NOMO-1 (cell line): Measurements from ENCODE around the gene COG8.
A peak's percentile ranks its signal among the peaks of the same experiment; 100 is the strongest.
"Not testable (repeated sequence)": the region's sequence is repeated elsewhere in the genome, so short reads cannot be mapped to it uniquely, and the experiment has no call there.

ENCODE experiments used
- DNase-seq, 2 experiments: peaks; one replicate each; lab custom pipeline; 2025; ENCODE audit not compliant: unreplicated experiment in 2 of 2; lab: John Stamatoyannopoulos, UW

COG8 gene

GRCh38 chr16:69319826-69320739 is 19.3 kb downstream of the COG8 start:
- no peak for DNase-seq

- no peak for DNase-seq
Observed at GRCh38 chr16:69319381-69319780, 20.0 kb downstream of the COG8 start.

DNA sequence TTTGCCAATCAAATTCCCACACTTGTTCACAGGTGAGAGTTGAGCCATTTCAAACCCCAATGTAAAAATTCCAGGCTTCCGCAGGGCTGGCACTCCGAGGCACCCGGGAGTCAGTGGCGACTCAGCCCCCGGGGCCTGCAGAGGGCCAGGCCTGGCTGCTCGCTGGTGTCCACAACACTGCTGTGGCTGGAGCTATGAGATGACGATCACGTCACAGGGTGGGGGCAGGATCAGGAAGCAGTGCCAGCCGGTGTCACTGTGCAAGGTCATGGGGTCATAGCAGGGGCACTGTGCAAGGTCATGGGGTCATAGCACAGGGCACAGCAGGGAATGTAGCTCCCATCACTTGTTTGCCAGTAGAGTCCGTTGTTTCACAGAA is 20.5 kb downstream of the COG8 start:
- DNase-seq, result no peak

- DNase-seq, result no peak
Observed at GRCh38 chr16:69318177-69318910, 21.0 kb downstream of the COG8 start.

DNA sequence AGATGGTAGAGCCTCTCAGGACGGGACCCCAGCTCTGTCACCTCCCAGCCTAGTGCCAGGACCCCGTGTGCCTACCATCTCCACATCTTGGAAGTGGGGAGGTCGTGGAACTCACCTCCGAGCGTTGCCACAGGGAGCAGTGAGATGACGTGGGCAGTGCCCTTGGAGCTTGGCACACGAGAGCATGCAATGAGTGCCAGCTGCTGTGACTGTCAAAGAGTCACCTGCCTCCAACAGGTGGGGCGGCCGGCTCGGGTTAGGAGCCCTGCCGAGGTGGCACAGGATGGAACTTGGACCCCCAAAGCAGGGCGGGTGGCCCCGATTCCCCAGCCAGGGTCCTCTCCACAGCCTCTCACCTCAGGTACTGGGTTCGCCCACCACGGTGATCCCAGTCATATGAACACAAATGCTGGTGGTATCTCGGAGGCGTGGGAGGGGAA is 22.7 kb downstream of the COG8 start:
- no peak for DNase-seq

DNA sequence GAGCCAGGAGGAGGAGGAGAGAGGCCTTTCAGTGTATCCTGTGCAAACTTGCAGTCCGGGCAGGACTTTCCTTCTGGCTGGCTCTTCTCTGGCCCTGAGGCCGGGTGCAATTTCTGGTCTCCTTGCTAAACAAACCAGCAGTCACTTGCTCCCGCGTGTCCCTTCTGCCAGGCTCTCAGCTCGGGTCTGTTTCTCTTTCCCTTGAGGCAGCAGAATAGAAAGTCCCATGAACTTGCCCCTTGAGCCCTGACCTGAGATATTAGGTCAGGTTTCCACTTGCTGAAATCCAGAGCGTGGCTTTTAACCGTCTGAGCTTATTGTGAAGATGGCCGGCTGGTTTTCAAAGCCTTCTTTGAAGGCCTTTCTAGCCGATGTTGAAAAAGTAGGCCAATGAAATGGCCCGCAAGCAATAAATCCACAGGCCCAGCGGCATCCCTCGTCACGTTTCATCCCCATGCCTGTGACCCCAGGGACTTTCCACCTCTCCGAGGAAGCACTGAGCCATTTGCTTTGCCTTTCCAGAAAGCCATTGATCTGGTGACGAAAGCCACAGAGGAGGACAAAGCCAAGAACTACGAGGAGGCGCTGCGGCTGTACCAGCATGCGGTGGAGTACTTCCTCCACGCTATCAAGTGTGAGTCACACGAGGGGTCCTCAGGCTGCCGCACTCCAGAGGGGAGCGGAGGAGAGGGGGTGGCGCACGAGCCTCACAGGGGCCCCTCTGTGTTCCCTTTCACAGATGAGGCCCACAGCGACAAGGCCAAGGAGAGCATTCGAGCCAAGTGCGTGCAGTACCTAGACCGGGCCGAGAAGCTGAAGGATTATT is 23.7 kb downstream of the COG8 start:
- no peak for DNase-seq

- no peak for DNase-seq
Observed at GRCh38 chr16:69314534-69314933, 24.8 kb downstream of the COG8 start.

DNA sequence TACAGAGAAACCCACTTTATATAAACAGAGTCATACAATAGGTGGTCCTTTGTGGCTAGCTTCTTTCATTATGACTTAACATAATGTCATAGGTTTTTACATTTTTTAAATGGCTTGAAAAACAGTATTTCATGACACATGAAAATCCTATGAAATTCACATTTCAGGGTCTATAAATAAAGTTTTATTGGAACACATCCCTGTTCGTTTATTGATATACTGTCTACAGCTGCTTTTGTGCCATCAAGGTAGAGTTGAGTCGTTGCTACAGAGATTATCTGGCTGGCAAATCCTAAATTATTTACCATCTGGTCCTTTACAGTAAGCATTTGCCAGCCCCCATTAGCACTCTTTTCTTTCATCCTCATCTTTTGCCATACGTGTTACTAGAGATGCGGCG is 25.9 kb downstream of the COG8 start:
- DNase-seq, result no peak

GRCh38 chr16:69311533-69312387 is 27.6 kb downstream of the COG8 start:
- no peak for DNase-seq

DNA sequence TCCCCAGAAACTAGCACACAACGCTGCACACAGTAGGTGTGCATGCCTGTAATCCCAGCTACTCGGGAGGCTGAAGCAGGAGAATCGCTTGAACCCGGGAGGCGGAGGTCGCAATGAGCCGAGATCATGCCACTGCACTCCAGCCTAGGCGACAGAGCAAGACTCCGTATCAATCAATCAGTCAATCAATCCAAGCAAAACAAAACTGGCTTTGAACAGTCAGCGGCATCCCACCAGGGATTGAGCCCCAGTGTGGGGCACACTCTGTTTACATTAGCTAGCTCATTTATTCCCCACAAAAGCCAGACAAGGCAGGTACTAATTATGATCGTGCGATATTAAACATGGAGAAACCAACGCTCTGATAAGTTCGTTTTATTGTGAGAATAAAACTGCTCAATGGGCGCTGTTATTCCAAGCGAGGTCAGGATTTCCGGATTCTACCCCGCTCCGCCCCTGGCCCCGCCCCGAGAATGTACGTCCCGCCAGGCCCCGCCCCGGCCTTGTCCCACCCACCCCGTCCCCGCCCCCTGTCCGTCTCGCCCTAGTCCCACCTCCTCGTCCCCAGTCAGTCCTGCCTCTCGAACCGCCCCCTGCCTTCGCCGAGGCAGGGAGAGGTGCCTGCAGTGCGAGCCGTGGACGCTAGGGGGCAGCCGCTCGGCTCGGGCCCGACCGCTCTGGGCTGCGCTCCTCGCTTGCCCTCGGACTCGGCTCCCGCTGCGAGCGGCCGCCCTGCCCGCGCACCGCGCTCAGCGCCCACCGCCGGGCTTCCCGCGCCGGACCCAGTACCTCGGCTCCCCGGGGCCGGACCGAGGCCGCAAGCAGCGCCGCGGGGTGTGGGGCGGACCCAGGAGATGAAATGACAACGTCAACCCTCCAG is 28.5 kb downstream of the COG8 start, which contains the start of gene VPS4A:
Gene VPS4A (plus strand): TSS at position 698 of the 880 bp plus-strand sequence. CDS start 162 bp downstream, at position 860.
- DNase-seq, result peak; percentile 94 to 97

GRCh38 chr16:69309316-69309715 is 30.0 kb downstream of the COG8 start:
- no peak for DNase-seq

- no peak for DNase-seq
Observed at GRCh38 chr16:69307856-69308255, 31.5 kb downstream of the COG8 start.

GRCh38 chr16:69307091-69307490 is 32.3 kb downstream of the COG8 start:
- no peak for DNase-seq

- no peak for DNase-seq
Observed at GRCh38 chr16:69306031-69306430, 33.3 kb downstream of the COG8 start.

- no peak for DNase-seq
Observed at GRCh38 chr16:69302301-69302700, 37.1 kb downstream of the COG8 start.

GRCh38 chr16:69301861-69302260 is 37.5 kb downstream of the COG8 start:
- no peak for DNase-seq

DNA sequence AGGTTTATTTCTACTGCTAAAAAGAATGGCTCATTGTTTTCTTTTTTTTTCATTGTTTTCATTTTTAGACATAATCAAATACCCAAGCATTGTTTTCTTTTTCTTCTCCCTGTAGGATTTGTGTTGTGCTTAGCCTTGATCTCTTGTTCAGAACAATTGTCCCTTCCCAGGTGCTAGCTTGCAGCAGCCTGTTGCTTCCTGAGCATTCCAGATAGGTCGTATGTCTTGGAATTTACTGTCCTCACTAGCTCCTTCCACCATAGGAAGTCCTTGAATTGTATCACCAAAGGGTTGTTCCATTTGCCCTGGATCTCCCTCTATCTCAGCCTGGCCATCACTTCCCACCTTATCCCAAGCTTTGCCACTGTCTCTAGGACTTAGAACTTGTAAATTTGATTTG is 38.2 kb downstream of the COG8 start:
- DNase-seq, result no peak

GRCh38 chr16:69298261-69298660 is 41.1 kb downstream of the COG8 start:
- no peak for DNase-seq

GRCh38 chr16:69296771-69297170 is 42.6 kb downstream of the COG8 start:
- DNase-seq, result not testable (repeated sequence)
